HG03060 (cell line): ENCODE results near the gene OR1L6.

ENCODE experiments used
- ATAC-seq: cut with Tn5 transposase; IDR thresholded peaks from one replicate; pipeline ENCODE4 v1.9.1; 2021; ENCODE audit warnings: low read depth, moderate number of reproducible peaks; ENCODE audit not compliant: unreplicated experiment

OR1L6 gene

GRCh38 chr9:122742003-122742402 lies at the start of gene OR1L6:
TSS of gene OR1L6 (plus strand) at chr9:122742303. CDS start at chr9:122749848, 7,545 bp downstream.
- ATAC-seq, result no peak

GRCh38 chr9:122695696-122696095 lies 46.4 kb upstream of the OR1L6 start:
- ATAC-seq, result no peak

- no peak for ATAC-seq
These were observed 24.1 kb upstream of the OR1L6 start for GRCh38 chr9:122718038-122718437.

GRCh38 chr9:122719218-122719617 lies 22.9 kb upstream of the OR1L6 start:
- no peak for ATAC-seq

GRCh38 chr9:122723690-122724089 lies 18.4 kb upstream of the OR1L6 start, which contains the start of gene OR1L4:
TSS of gene OR1L4 (plus strand) at chr9:122723990. CDS start at chr9:122723990, 0 bp downstream.
- no peak for ATAC-seq

GRCh38 chr9:122754825-122755224 lies 12.7 kb downstream of the OR1L6 start:
- no peak for ATAC-seq

- ATAC-seq, result no peak
These were observed 25.7 kb downstream of the OR1L6 start for GRCh38 chr9:122767817-122768216.

- no peak for ATAC-seq
These were observed 34.9 kb downstream of the OR1L6 start for GRCh38 chr9:122777052-122777451.

- ATAC-seq, result no peak
These were observed 36.0 kb downstream of the OR1L6 start for GRCh38 chr9:122777935-122778627.

GRCh38 chr9:122779181-122779580 lies 37.1 kb downstream of the OR1L6 start:
- no peak for ATAC-seq

GRCh38 chr9:122780026-122780425 lies 37.9 kb downstream of the OR1L6 start:
- ATAC-seq, result no peak

GRCh38 chr9:122781671-122782070 lies 39.6 kb downstream of the OR1L6 start:
- no peak for ATAC-seq

- ATAC-seq, result no peak
These were observed 43.2 kb downstream of the OR1L6 start for GRCh38 chr9:122785269-122785668.

GRCh38 chr9:122786338-122786737 lies 44.2 kb downstream of the OR1L6 start:
- ATAC-seq, result no peak

- no peak for ATAC-seq
These were observed 46.7 kb downstream of the OR1L6 start, which contains the start of gene OR5C1 for GRCh38 chr9:122788831-122789230. TSS of gene OR5C1 (plus strand) at chr9:122788933. CDS start at chr9:122788933, 0 bp downstream.

GRCh38 chr9:122789256-122790046 lies 47.3 kb downstream of the OR1L6 start:
- no peak for ATAC-seq

GRCh38 chr9:122791872-122792669 lies 50.0 kb downstream of the OR1L6 start:
- ATAC-seq, result no peak

- no peak for ATAC-seq
These were observed 55.4 kb downstream of the OR1L6 start for GRCh38 chr9:122797316-122798063.
